Activated T-cell treated with anti-CD3 and anti-CD28 coated beads for 1 hour (primary cell): ENCODE data around the gene POU2F2.
A peak's percentile ranks its signal among the peaks of the same experiment; 100 is the strongest.

Experiments
- DNase-seq: peaks from one replicate; pipeline ENCODE4 v3.0.0-alpha.2; 2020; ENCODE audit warnings: low read depth

Gene POU2F2

GRCh38 chr19:42132030-42132628, at the start of gene POU2F2:
Gene POU2F2 (minus strand): TSS chr19:42132446. CDS start chr19:42132411, 35 bp downstream.
- peak; percentile 84 for DNase-seq

- no peak for DNase-seq
Observed at GRCh38 chr19:42178791-42179674, 46.8 kb upstream of the POU2F2 start.

GRCh38 chr19:42177686-42178019, 45.4 kb upstream of the POU2F2 start:
- DNase-seq: no peak

- DNase-seq: peak; percentile 65
Observed at GRCh38 chr19:42176990-42177685, 44.9 kb upstream of the POU2F2 start.

- DNase-seq: no peak
Observed at GRCh38 chr19:42176649-42176989, 44.4 kb upstream of the POU2F2 start.

GRCh38 chr19:42175952-42176648, 43.9 kb upstream of the POU2F2 start:
- no peak for DNase-seq

- no peak for DNase-seq
Observed at GRCh38 chr19:42174958-42175734, 42.9 kb upstream of the POU2F2 start.

- no peak for DNase-seq
Observed at GRCh38 chr19:42174188-42174587, 41.9 kb upstream of the POU2F2 start.

GRCh38 chr19:42173695-42174094, 41.4 kb upstream of the POU2F2 start:
- no peak for DNase-seq

- no peak for DNase-seq
Observed at GRCh38 chr19:42172261-42172660, 40.0 kb upstream of the POU2F2 start.

- DNase-seq: no peak
Observed at GRCh38 chr19:42170715-42171114, 38.5 kb upstream of the POU2F2 start.

GRCh38 chr19:42169486-42170413, 37.5 kb upstream of the POU2F2 start:
- DNase-seq: no peak

- DNase-seq: no peak
Observed at GRCh38 chr19:42168206-42168605, 36.0 kb upstream of the POU2F2 start.

- DNase-seq: no peak
Observed at GRCh38 chr19:42166316-42166715, 34.1 kb upstream of the POU2F2 start.

- DNase-seq: no peak
Observed at GRCh38 chr19:42165146-42165545, 32.9 kb upstream of the POU2F2 start.

GRCh38 chr19:42161616-42162263, 29.5 kb upstream of the POU2F2 start:
- DNase-seq: no peak

GRCh38 chr19:42159942-42160341, 27.7 kb upstream of the POU2F2 start:
- no peak for DNase-seq

- no peak for DNase-seq
Observed at GRCh38 chr19:42158926-42159325, 26.7 kb upstream of the POU2F2 start.

GRCh38 chr19:42156571-42156970, 24.3 kb upstream of the POU2F2 start:
- no peak for DNase-seq

GRCh38 chr19:42155796-42156195, 23.6 kb upstream of the POU2F2 start:
- DNase-seq: no peak
